GM18502 (cell line): ENCODE data around the gene FBXW11.

Experiments used
- ATAC-seq: cut with Tn5 transposase; IDR thresholded peaks from one replicate; pipeline ENCODE4 v1.9.1; 2021; ENCODE audit warnings: mild to moderate bottlenecking; ENCODE audit not compliant: unreplicated experiment, poor library complexity

Gene FBXW11

DNA sequence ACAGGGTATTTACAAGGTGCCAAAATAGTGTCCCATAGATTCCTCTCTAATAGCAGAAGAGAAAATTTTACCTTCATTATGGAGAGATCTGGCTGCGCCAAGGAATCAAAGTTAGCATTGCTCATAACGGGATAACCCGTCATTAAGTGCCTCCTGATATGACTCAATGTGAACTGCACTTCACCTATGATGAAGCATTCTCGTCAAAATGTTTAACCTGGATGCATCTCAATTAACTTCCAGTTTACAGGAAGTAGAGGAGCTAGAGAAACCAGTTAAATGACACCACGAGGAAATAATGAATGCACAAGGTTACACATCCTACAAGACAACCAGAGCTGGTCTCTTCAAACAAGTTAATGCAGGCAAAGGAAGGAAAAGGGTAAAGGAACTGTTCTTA is 17.2 kb downstream of the FBXW11 start:
- ATAC-seq: peak; percentile 73

DNA sequence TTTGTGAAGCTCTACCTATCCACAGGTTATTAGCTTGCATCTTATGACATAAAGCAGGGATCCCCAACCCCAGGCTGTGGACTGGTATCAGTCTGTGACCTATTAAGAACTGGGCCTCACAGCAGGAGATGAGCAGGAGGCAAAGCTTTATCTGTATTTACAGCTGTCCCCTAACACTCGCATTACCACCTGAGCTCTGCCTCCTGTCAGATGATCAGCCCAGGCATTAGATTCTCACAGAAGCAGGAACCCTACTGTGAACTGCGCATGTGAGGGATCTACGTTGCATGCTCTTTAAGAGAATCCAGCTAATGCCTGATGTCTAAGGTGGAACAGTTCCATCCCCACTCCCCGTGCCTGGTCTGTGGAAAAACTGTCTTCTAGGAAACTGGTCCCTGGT is 19.7 kb downstream of the FBXW11 start:
- no peak for ATAC-seq

DNA sequence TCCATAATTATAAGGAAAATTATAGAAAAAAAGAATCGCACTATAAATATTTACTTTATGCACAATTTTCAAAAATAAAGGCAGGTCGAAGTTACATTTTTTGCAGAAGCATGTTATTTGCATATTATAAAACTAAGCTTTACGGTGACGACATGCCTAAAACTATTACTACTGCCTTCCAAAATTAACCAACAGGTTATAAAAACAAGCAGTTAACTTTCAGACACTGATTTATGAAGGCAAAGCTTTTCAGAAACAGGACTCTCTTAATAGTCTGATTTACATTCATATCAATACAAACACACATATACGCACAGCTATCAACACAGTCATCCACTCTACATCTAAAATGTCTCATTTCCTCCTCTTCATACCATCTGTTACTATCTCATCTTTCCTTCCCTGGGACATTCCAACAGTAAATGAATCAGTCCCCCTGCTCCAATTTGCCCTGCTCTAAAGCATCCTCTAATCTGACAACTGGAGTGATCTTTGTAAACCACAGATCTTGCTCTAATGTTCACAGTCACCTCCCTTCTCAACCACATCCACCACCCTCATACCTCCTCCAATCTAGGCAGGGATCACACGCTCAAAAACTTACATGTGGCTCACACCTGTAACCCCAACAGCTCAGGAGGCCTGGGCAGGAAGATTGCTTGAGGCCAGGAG is 21.6 kb downstream of the FBXW11 start:
- peak; percentile 45 for ATAC-seq

DNA sequence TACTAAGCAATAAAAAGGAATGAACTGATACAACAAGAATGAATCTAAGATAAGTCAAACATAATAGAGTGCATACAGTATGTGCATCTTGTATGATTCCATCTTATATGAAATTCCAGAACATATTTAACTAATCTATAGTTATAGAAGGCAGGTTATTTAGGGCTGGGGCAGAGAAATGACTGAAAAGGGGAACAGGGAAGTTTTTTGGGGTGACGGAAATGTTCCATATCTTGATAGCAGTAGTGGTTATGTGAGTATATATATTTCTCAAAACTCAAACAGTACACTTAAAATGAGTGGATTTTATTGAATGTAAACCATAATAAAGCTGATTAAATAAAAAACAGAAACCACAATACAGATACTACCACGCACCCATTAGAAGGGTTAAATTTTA is 24.6 kb downstream of the FBXW11 start:
- no peak for ATAC-seq

DNA sequence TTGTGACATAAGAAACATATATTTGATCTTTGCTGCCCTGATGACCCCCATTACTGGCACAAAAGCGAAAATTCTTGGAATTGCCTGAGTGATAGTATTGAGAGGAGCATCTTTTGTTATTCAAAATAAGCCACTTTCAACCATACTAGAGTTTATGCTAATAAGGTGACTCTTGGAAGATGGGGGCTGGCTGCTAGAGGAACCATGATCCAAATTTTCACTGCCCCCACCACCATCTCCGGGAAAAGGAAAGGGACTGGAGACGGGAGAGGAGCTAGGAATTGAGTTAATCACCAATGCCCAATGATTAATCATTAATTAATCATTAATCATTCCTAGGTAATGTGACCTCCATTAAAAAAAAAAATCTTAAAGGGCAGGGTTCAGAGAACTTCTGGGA is 25.6 kb downstream of the FBXW11 start:
- ATAC-seq: no peak

DNA sequence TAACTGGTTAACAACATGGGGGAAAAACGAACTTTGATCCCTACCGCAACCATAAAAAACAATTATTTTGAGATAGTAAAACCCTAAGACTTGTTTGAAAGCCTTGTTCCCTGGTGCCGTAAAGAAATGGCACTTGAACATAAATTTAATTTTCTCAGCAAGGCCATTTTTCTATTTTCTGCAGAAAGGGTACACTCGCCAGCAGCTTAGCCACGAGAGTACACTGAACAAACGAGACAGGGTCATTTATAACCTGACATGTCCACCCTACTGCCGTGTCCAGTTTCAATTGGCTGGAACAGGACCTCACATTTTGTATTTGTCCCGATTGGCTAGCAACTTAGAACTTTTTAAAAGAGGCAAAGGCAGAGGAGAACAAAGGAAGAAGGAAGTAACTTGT is 26.8 kb downstream of the FBXW11 start:
- no peak for ATAC-seq

DNA sequence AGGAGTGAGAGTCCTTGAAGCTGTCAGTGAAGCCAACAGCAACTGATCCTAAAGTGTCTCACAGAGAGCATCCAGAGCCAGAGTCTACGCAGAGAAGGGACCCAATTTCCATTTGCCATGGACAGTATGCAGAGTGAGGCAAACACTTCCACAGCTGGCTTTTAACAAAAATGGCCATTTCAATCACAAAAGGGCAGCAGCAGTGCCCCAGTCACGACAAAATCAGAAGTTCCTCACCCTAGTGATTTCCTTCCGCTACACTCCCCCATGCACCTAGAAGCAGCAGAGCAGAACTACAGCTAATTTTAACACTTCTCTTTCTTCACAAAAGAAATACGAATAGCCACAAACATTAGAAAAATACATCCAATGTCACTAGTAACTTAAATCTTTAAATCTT is 27.9 kb downstream of the FBXW11 start:
- ATAC-seq: peak; percentile 52

DNA sequence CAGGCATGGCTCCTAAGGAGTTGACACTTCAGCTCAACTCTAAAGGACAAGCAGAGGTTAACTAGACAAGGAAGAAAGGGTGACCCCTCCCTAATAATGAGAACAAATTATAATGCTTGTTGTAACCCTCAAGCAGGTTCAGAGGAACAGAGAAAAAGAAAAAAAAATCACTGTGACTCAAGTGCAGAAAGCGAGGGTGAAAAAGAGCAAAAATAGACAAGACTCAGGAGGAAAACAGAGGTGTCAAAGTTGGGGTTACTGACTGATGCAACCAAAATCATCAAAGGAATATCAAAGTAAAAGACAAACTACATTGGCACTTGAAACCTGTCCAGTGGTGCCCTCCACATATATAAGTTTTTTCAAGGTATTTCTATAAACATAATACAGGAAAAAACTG is 28.4 kb downstream of the FBXW11 start:
- ATAC-seq: peak; percentile 34

DNA sequence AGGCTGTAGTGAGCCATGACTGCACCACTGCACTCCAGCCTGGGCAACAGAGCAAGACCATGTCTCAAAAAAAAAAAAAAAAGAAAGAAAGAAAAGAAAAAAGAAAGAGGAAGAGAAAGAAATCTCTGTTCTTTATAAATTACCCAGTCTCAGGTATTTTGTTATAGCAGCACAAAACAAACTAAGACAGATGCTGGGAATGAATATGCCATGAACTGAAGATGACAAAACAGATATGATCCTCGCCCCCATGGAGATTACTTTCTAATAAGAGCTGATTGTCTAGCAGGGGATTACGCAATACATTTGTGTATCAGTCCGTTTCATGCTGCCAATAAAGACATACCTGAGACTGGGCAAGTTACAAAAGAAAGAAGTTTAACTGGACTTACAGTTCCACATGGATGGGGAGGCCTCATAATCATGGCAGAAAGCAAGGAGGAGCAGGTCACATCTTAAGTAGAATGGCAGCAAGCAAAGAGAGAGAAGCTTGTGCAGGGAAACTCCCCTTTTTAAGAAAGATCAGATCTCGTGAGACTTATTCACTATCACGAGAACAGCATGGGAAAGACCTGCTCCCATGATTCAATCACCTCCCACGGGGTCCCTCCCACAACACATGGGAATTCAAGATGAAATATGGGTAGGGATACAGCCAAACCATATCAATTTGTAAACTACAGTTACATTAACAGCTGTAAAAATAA is 29.0 kb downstream of the FBXW11 start:
- peak; percentile 21 for ATAC-seq

DNA sequence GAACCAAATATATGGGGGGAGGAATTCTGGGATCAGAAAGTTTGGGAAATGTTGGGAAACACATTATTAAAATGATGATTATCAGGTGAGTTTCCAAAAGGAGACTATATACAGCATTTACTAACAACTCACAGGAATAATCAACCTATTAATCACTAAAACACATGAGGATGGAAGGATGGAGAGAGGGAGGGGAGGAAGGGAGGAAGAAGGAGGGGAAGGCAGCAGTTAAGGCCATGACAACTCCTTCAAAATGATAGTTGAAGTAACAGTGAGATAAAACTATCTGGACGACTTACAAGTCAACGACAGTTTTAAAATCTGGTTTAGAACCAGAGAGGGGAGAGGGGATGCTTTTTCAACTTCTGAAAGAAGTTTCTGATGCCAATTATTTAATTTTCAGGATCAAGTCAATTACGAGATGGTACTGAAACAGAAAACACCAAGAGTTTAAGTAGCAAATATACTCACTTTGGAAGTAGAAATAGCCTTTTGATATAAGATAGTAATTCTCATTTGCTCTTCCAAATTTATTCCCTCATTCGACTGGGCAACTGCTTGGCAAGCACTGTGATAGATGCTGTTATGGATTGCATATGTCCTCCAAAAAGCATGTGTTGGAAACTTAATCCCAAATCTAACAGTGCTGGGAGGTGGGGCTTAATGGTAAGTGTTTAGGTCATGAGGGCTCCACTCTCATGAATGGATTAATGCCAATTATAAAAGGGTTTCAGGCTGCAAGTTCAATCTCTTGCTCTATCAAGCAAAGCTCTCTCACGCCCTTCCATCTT is 30.4 kb downstream of the FBXW11 start:
- no peak for ATAC-seq

DNA sequence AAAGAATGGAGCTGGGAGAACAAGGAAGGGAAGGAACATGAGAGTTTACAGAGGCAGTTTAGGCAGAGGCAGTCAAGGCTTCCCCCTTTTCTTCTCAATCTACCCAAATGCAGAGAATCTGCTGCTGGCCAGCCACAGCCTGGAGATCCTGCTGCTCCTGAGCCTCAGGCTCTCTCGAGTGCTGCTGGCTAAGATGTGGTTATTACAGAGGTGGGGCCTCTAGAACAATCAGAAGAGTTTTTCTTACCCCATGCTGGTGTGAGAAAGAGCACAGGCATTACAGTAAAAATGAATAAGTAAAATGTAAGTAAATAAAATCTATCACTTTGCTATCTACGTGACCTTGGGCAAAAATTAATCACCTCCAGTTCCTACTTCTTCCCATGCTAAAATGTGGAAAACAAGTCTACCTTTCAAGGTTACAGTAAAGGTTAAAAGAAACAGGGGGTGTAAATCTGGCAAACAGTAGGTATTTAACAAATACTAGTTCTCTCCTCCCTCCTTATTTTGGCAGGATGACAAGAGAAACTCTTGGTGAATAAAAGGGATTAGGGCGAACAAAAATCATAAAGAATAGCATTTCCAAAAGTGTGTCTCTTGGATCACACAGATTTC is 31.1 kb downstream of the FBXW11 start:
- no peak for ATAC-seq

DNA sequence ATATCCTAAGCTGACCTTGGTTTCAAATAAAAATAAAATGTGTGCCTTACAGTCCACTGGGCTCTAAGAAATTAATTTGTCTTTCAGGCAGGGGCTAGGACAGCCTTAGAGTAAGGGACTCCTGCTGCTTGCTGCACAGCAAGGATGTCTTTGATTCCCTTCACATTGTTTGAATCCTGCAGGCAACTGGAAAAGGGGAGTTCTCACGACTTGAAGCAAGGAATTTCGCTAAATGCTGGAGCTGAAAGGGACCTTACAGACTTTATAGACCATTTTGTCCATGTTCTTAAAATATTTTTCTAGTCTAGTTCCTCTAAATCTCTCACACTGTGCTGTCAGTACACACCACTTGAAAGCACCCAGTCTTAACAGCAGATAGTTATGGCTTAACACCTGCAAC is 35.6 kb downstream of the FBXW11 start:
- no peak for ATAC-seq

DNA sequence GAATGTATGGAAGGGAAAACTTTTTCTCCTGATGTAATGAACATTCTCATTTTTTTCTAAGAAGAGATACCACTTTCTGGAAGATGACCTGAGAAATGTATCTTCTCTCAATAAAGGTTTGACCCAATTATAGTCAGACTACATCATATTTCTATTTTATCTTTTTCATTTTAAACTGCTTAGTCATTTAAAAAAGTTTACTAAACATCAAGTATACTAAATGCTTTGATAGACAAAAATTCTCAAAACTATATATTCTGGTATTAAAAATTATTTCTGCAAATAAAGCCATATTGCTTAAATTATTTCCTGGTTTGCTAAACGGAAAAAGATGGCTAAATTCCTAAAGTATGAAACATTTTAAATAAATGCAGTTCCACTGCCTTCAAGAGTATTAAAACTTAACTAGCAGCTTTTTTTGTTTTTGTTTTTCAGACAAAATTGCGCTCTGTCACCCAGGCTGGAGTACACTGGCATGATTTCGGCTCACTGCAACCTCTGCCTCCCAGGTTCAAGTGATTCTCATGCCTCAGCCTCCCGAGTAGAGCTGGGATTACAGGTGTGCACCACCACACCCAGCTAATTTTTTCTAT is 37.1 kb downstream of the FBXW11 start:
- ATAC-seq: no peak

DNA sequence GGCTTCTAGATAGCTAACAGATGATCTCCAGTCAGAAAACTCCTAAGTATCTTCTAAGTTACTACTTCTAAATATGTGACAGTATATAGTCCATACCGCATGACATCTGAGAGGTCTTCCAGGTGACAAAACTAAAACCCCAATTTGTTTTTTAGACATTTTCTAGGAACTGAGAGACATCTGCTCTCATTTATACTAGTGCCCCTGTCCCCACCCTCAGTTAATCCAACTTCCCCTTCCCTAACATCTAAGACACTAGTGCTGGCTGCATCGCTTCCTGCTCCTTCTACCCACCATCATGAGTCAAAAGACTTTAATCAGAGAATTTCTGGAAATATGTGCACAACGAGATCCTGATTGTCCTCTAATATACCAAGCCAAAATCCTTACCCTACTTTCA is 37.9 kb downstream of the FBXW11 start:
- ATAC-seq: peak; percentile 46

DNA sequence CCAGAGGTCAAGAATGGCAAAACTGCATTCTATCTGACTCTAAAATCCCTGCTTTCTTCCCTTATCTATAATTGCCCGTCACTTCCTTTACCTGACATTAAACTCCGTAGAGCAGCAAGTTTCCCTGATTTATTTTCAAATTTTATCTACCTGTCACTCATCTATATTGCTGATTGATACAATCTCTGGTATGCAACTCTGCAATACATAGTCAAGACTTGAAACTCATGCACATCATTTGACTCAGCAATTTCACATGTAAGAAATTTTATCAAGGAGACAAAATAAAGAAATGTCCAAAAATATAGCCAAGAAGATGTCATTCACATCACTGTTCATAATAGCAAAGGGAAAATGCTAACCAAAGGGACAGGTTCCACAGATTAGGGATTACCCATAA is 39.5 kb downstream of the FBXW11 start:
- ATAC-seq: no peak

DNA sequence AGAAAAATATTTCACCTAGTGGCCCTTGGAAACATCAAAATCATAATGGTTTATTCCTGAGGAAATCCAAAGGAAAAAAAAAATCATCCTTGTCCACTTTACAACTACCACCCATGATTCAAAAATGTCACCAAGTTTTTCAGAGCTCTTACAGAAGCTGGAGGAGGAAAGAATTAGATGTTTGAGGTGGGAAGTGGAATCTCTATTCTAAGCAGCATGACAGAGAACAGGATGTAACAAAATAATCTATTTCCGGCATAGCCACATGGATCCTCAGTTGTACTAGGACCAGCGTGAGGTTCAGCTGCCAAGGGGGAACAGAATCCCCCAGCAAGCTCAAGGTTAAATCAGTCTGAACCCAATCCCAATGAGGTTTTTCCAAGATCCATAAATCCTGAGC is 40.2 kb downstream of the FBXW11 start:
- ATAC-seq: no peak

DNA sequence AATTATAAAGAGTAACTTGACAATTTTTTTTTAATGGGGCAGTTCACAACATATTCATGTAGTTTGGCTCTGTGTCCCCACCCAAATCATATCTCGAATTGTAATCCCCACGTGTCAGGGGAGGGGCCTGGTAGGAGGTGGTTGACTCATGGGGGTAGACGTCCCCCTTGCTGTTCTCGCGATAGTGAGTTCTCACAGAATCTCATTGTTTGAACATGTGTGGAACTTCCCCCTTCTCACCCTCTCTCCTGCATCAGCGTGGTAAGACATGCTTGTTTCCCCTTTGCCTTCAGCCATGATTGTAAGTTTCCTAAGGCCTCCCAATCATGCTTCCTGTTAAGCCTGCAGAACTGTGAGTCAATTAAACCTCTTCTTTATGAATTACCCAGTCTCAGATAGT is 40.7 kb downstream of the FBXW11 start:
- no peak for ATAC-seq

DNA sequence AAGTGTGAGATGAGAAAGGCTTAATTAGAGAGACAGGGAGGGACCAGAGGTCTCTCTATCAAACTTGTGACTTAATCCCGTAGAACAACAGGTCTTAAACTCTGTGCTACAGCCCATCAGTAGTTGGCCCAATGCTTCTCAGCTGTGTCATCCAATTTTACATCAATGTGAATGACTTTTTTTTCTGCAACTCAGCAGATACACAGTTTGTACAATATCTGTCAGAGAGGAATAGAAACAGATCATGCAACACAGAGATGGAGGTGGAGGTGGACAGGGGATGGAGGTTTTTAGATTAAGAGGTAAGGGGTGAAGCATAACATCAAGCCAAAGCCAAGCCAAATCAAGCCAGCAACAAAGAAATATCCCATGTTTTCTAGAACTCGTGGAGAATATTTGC is 43.0 kb downstream of the FBXW11 start:
- ATAC-seq: no peak

DNA sequence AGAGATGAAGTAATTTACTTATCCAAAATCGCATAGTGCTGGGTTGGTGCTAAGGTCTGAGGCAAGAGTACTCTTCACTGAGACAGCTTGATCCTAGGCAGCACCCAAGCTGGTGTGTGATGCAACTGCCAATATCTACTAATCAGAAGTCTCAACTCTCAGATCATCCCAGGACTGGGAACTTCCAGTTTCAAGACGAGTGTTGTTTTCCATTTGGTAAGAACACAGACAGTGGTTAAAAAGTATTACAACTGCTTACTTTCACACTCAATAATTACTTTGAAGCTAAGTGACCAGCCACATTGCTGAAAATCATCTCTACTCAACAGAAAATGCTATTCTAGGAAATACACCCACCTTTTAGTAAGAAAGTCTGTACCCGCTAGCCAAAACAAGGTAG is 45.3 kb downstream of the FBXW11 start:
- peak; percentile 79 for ATAC-seq

DNA sequence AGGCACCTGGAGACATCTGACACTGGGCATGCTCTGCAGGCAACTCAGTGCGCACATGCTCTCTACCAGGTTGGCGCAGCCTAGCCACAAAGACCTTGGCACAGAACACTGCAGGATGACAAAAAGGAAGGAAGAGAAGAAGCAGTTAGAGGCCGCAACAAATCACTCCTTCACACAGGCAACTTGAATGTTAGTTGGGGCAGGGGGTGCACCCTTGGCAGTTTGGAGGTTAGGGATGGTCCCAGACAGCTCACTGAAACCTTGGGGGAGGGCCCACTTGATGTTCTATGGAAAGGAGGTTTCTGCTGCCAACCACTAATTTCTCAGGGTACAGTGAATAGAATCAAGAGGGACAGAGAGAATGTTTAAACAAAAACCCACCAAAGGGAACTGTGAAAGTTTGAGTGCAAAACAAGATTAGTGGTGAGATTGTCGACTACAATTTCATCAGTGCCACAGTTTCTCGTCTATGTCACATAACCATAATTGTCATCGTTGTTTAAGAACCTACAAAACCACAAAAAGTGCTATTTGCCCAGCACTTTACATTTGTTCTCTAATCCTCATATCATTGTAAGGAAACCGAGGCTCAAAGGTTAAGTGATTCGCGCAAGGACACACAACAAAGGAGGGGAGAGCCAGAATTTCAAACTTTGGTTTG is 48.7 kb downstream of the FBXW11 start:
- no peak for ATAC-seq
